PC-3 (cell line): ENCODE data around the gene FUT8.

Source experiments
- CTCF ChIP-seq: fragments of 300-600 bp; sonication (generic); conservative IDR thresholded peaks from 2 replicates; pipeline ENCODE4 v1.5.1; 2017; ENCODE audit warnings: antibody characterized with exemption, low read depth, mild to moderate bottlenecking, low read length
- EZH2 ChIP-seq: fragments of 300-600 bp; sonication (generic); IDR thresholded peaks from one replicate; pipeline ENCODE4 v1.6.1; 2017; ENCODE audit warnings: antibody characterized with exemption, mild to moderate bottlenecking, low read length; ENCODE audit not compliant: unreplicated experiment
- EZH2phosphoT487 ChIP-seq: fragments of 300-600 bp; sonication (generic); IDR thresholded peaks from 2 replicates; pipeline ENCODE4 v1.6.1; 2018; ENCODE audit warnings: mild to moderate bottlenecking, antibody characterized with exemption, low read length, borderline replicate concordance

GRCh38 chr14:65373671-65374039 lies 38.9 kb upstream of the FUT8 start:
- TF ChIP-seq CTCF (peak; percentile 28; the same call in 1 of the 2 replicates), EZH2phosphoT487 (no peak), EZH2 (no peak)
